Measurements from ENCODE around the gene WNT4. TPM values are rescaled to one million over a fixed set of nuclear protein-coding genes. Genes with fewer than 3 reads are reported as not detected.

WNT4 gene
- total RNA-seq (2013), result 0.02 TPM
- polyA plus RNA-seq (not detected), polyA minus RNA-seq (not detected in 2 replicates), total RNA-seq (0 to 0.60 (median 0.06) reads per million in 11 experiments)

- peaks cover 0 to 20% of the 10 kb centered on the region in 2 donors for H3K9me3 ChIP-seq (replicated peaks in 1 of 2; ENCODE audit: control insufficient read depth in 1 of 2, insufficient read depth in 1 of 2, low read length in 2 of 2)
- peak within 1 kb of the TSS in 1 of 2 donors; percentile 82 for H3K4me3 Mint-ChIP-seq
- H3K4me2 ChIP-seq (replicated peaks; ENCODE audit: extremely low read depth, low read length, poor library complexity, severe bottlenecking), result peak within 1 kb of the TSS; percentile 50
- no peak for TF ChIP-seq CTCF (IDR thresholded peaks at IDR 0.05)
- H3K79me2 ChIP-seq (ENCODE audit: insufficient read depth, low read length), result no peaks in the 10 kb centered on the region
- peaks cover 7% of the 10 kb centered on the region for H3K4me1 Mint-ChIP-seq
- H3K27ac ChIP-seq (ENCODE audit: low read depth in 1 of 2, low read length in 2 of 2), result no peak within 1 kb of the TSS
- DNase-seq, result no peak
- peaks cover 0 to 5% of the 10 kb centered on the region in 2 donors for H3K4me1 ChIP-seq (ENCODE audit: control insufficient read depth in 1 of 2, insufficient read depth in 2 of 2, low read length in 2 of 2)
- H3K4me3 ChIP-seq (replicated peaks in 1 of 3; ENCODE audit: low read depth in 2 of 3, low read length in 3 of 3), result no peak within 1 kb of the TSS
- peak within 1 kb of the TSS in 1 of 7 donors; percentile 50 for H3K27ac Mint-ChIP-seq
- 3% methylated on average over 72 of the region's 106 CpGs for WGBS (ENCODE audit: insufficient coverage)
- H3K27me3 Mint-ChIP-seq (ENCODE audit: low read depth in 3 of 3), result peaks cover 40 to 78% (median 52%) of the 10 kb centered on the region in 3 donors
- H4K20me1 ChIP-seq (ENCODE audit: insufficient read depth, low read length), result no peaks in the 10 kb centered on the region
- H2AFZ ChIP-seq (ENCODE audit: insufficient read depth, low read depth, low read length, poor library complexity, severe bottlenecking), result no peak within 1 kb of the TSS
- H3K9ac ChIP-seq (ENCODE audit: insufficient read depth, low read length, poor library complexity, severe bottlenecking), result no peak within 1 kb of the TSS
- H3K36me3 Mint-ChIP-seq, result no peaks in the 10 kb centered on the region
- peaks cover 0 to 4% (median 0%) of the 10 kb centered on the region in 7 donors for H3K9me3 Mint-ChIP-seq
- no peaks in the 10 kb centered on the region for H3K36me3 ChIP-seq (replicated peaks in 1 of 2; ENCODE audit: control insufficient read depth in 1 of 2, insufficient read depth in 2 of 2, low read length in 2 of 2)
- peaks cover 34 to 55% of the 10 kb centered on the region in 2 donors for H3K27me3 ChIP-seq (ENCODE audit: control insufficient read depth in 2 of 2, insufficient read depth in 2 of 2, low read length in 2 of 2)
- intact Hi-C loops (cut with micrococcal nuclease), result no loop called here
Observed at GRCh38 chr1:22143065-22144033, at the start of gene WNT4. Gene WNT4, minus strand, starts transcription at chr1:22143097. Its CDS starts 175 bp downstream, at chr1:22142922.

GRCh38 chr1:22190731-22191130 lies 47.8 kb upstream of the WNT4 start:
- Mint-ChIP-seq H3K4me3 (no peak overlapping the region), H3K27ac (no peak overlapping the region), H3K9me3 (no peaks in the 10 kb centered on the region), H3K36me3 (no peaks in the 10 kb centered on the region), H3K27me3 (ENCODE audit: low read depth in 3 of 3) (peaks cover 9 to 16% (median 13%) of the 10 kb centered on the region in 3 donors), H3K4me1 (no peaks in the 10 kb centered on the region)
- no peaks in the 10 kb centered on the region for H3K4me1 ChIP-seq (ENCODE audit: control insufficient read depth in 1 of 2, insufficient read depth in 2 of 2, low read length in 2 of 2)
- H3K36me3 ChIP-seq (replicated peaks in 1 of 2; ENCODE audit: control insufficient read depth in 1 of 2, insufficient read depth in 2 of 2, low read length in 2 of 2), result no peaks in the 10 kb centered on the region
- no peak overlapping the region for H3K9ac ChIP-seq (ENCODE audit: insufficient read depth, low read length, poor library complexity, severe bottlenecking)
- H4K20me1 ChIP-seq (ENCODE audit: insufficient read depth, low read length), result no peaks in the 10 kb centered on the region
- whole genome bisulfite sequencing (ENCODE audit: insufficient coverage), result 100% methylated on average over 1 of the region's 3 CpGs
- H2AFZ ChIP-seq (ENCODE audit: insufficient read depth, low read depth, low read length, poor library complexity, severe bottlenecking), result no peak overlapping the region
- intact Hi-C loops (cut with micrococcal nuclease), result no loop called here
- H3K4me2 ChIP-seq (replicated peaks; ENCODE audit: extremely low read depth, low read length, poor library complexity, severe bottlenecking), result no peak overlapping the region
- H3K27ac ChIP-seq (ENCODE audit: low read depth in 1 of 2, low read length in 2 of 2), result no peak overlapping the region
- no peak overlapping the region for H3K4me3 ChIP-seq (replicated peaks in 1 of 3; ENCODE audit: low read depth in 2 of 3, low read length in 3 of 3)
- no peaks in the 10 kb centered on the region for H3K9me3 ChIP-seq (replicated peaks in 1 of 2; ENCODE audit: control insufficient read depth in 1 of 2, insufficient read depth in 1 of 2, low read length in 2 of 2)
- no peak for TF ChIP-seq CTCF (IDR thresholded peaks at IDR 0.05)
- no peak for DNase-seq
- no peaks in the 10 kb centered on the region for H3K27me3 ChIP-seq (ENCODE audit: control insufficient read depth in 2 of 2, insufficient read depth in 2 of 2, low read length in 2 of 2)
- no peaks in the 10 kb centered on the region for H3K79me2 ChIP-seq (ENCODE audit: insufficient read depth, low read length)
